ENCODE data around the gene ALG6.

DNA sequence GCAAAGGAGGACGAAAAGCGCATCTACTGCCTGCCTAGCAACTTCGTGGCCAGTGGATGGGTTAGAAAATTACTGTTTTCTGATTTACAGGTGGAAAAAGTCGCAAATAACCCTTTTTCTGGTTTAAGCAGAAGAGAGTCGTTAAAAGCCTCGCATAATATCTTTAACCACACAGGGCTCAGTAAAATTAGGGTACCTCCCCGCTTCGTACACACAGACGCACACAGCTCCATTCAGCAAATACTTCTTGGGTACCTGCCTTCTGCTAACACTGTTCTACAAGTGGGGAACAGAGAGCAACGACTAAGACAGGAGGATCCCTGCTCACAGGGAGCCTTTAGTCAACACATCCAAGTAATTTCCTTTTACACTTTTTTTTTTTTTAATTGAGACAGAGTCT lies 704 bp downstream of the ALG6 start:
- no peak for TF ChIP-seq EGR1 (IDR thresholded peaks at IDR 0.05)
- TF ChIP-seq CREB1 (IDR thresholded peaks at IDR 0.05; ENCODE audit: low read depth): no peak
- TF ChIP-seq CEBPB (IDR thresholded peaks at IDR 0.05): no peak
- TF ChIP-seq EP300 (IDR thresholded peaks at IDR 0.05; ENCODE audit: borderline replicate concordance): no peak
- no peak for TF ChIP-seq RAD21 (IDR thresholded peaks at IDR 0.05; ENCODE audit: low read depth)
- no peak for TF ChIP-seq YY1 (IDR thresholded peaks at IDR 0.05; ENCODE audit: low read depth)
- TF ChIP-seq, protein P1, sequence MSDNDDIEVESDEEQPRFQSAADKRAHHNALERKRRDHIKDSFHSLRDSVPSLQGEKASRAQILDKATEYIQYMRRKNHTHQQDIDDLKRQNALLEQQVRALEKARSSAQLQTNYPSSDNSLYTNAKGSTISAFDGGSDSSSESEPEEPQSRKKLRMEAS (IDR thresholded peaks at IDR 0.05): no peak
- TF ChIP-seq ZBTB7A (IDR thresholded peaks at IDR 0.05; ENCODE audit: low read depth): no peak
- no peak for TF ChIP-seq TEAD4 (IDR thresholded peaks at IDR 0.05)
- no peak for TF ChIP-seq TAF1 (IDR thresholded peaks at IDR 0.05; ENCODE audit: low read depth)

Data from Ishikawa (cell line).